ENCODE measurements around the gene GRXCR2.
"Not testable (repeated sequence)": the region's sequence is repeated elsewhere in the genome, so short reads cannot be mapped to it uniquely, and the experiment has no call there.

The GRXCR2 gene

DNA sequence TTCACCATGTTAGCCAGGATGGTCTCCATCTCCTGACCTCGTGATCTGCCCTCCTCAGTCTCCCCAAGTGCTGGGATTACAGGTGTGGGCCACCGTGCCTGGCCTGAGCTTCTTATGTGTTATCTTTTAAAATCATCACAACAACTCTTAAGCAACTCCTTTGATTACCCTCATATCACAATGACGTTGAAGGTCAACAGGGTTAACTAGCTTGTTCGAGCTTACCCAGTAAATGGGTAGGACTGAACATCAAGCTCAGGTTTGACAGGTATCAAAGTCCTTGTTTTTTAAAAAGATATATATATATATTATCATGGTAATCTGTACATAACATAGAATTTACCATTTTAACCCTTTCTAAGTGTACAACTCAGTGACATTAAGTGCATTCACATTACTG lies 3.1 kb downstream of the GRXCR2 start:
- no peaks in the 10 kb centered on the region for H3K36me3 ChIP-seq (ENCODE audit: control insufficient read depth, insufficient read depth, low read length)

DNA sequence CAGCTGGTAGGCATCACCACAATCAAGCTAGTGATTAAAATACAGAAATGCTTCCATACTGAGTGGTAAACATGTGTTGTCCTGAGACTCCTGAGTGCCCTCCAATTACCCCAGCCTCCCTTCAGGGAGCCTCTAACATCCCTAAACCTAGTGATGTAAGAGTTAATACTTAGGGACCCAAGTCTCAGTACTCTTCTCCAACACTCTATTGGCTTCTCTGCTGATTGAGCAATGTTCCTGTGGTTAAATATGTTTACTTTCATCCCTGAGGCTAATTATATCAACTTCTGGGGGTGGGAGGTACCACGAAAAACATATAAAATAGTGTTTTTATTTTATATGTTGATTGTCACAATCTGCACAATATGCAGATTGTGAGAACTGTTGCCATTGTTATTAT lies 5.0 kb downstream of the GRXCR2 start:
- H3K27me3 ChIP-seq (ENCODE audit: control insufficient read depth, insufficient read depth, low read length): no peaks in the 10 kb centered on the region

More for the DNA sequence above, 3.1 kb downstream of the GRXCR2 start:
- Histone ChIP-seq H3K27me3 (ENCODE audit: control insufficient read depth, insufficient read depth, low read length) (no peaks in the 10 kb centered on the region), H3K27ac (ENCODE audit: low read depth, low read length) (no peak overlapping the region), H3K4me1 (ENCODE audit: control insufficient read depth, insufficient read depth, low read length) (no peaks in the 10 kb centered on the region), H3K9ac (ENCODE audit: low read length) (no peak overlapping the region), H3K4me3 (ENCODE audit: low read length) (no peak overlapping the region)

DNA sequence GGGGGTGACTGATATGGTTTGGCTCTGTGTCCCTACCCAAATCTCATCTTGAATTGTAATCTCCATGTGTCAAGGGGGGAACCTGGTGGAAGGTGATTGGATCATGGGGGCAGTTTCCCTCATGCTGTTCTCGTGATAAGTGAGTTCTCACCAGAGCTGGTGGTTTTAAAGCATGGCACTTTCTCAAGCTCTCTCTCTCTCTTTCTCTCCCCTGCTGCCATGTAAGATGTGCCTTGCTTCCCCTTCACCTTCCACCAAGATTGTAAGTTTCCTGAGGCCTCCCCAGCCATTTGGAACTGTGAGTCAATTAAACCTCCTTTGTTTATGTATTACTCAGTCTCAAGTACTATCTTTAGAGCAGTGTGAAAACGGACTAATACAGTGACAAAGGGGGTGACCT lies 8.4 kb downstream of the GRXCR2 start:
- H3K36me3 ChIP-seq (ENCODE audit: control insufficient read depth, insufficient read depth, low read length); H3K4me3 ChIP-seq (ENCODE audit: low read length); H3K9ac ChIP-seq (ENCODE audit: low read length); H3K4me1 ChIP-seq (ENCODE audit: control insufficient read depth, insufficient read depth, low read length); H3K27ac ChIP-seq (ENCODE audit: low read depth, low read length); H3K27me3 ChIP-seq (ENCODE audit: control insufficient read depth, insufficient read depth, low read length): not testable (repeated sequence)

More for the DNA sequence above, 5.0 kb downstream of the GRXCR2 start:
- Histone ChIP-seq H3K27ac (ENCODE audit: low read depth, low read length) (no peak overlapping the region), H3K4me1 (ENCODE audit: control insufficient read depth, insufficient read depth, low read length) (no peaks in the 10 kb centered on the region), H3K4me3 (ENCODE audit: low read length) (no peak overlapping the region), H3K36me3 (ENCODE audit: control insufficient read depth, insufficient read depth, low read length) (no peaks in the 10 kb centered on the region), H3K9ac (ENCODE audit: low read length) (no peak overlapping the region)

DNA sequence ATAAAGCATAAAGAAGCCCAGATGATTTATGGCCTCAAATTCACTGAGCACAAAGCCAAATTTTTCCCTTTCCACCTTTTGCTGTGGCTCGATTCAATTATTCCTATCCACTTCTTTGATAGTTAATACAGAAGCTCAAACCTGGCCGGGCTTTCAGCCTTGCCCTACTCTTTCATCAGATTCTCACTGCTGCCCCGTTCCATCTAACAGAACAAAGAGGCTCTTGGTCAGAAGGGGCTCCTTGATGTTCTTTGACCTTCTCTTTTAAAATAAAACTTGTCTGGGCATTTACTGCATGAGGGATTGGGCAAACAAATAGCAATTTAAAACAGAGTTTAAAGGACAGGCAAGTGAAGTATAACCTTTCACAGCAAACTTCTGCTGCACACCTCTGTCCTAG lies 9.8 kb downstream of the GRXCR2 start:
- H3K4me1 ChIP-seq (ENCODE audit: control insufficient read depth, insufficient read depth, low read length): no peaks in the 10 kb centered on the region

DNA sequence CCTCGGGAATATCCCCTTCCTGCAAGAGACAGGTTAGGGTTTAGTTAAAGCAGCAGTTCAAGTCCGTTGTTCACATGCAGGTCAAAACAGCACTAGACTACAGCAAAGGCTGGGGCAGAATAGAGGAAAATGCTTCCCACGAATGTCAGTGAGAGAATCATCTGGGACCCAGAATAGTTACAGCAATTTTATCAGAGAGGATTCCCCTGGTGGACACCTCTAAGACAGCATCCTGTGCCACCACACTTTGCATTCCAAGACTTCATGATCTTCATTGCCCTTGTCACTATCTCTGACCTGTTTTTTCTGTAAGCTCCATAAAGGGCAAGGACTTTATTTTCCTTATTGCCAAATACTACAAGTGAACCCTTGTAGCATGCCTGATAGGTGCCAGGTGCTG lies 12.9 kb downstream of the GRXCR2 start:
- no peaks in the 10 kb centered on the region for H3K27me3 ChIP-seq (ENCODE audit: control insufficient read depth, insufficient read depth, low read length)
- no peak overlapping the region for H3K27ac ChIP-seq (ENCODE audit: low read depth, low read length)
- no peaks in the 10 kb centered on the region for H3K36me3 ChIP-seq (ENCODE audit: control insufficient read depth, insufficient read depth, low read length)

More for the DNA sequence above, 9.8 kb downstream of the GRXCR2 start:
- Histone ChIP-seq H3K9ac (ENCODE audit: low read length) (no peak overlapping the region), H3K27ac (ENCODE audit: low read depth, low read length) (no peak overlapping the region), H3K36me3 (ENCODE audit: control insufficient read depth, insufficient read depth, low read length) (no peaks in the 10 kb centered on the region), H3K4me3 (ENCODE audit: low read length) (no peak overlapping the region), H3K27me3 (ENCODE audit: control insufficient read depth, insufficient read depth, low read length) (no peaks in the 10 kb centered on the region)

DNA sequence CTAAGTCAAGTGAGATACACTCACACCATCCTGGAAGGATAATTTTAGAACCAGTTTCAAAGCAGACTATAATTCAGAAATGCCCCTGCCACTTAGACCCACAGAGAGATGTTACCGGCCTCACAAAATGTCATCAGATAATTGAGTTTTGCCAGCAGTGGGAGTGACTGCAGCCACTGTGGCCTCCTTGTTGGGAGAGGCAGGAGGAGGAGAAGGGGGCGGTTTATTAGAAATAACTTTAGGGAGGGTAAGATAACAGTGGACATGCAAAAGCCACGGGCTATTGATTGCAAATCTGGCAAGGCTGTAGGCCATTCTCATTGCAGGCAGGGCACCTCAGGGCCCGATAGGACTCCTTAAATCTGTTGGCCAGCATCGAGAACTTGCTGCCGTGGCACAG lies 13.4 kb downstream of the GRXCR2 start:
- H3K27me3 ChIP-seq (ENCODE audit: control insufficient read depth, insufficient read depth, low read length): no peaks in the 10 kb centered on the region
- no peak overlapping the region for H3K27ac ChIP-seq (ENCODE audit: low read depth, low read length)

More for the DNA sequence above, 12.9 kb downstream of the GRXCR2 start:
- Histone ChIP-seq H3K4me3 (ENCODE audit: low read length) (no peak overlapping the region), H3K4me1 (ENCODE audit: control insufficient read depth, insufficient read depth, low read length) (no peaks in the 10 kb centered on the region), H3K9ac (ENCODE audit: low read length) (no peak overlapping the region)

DNA sequence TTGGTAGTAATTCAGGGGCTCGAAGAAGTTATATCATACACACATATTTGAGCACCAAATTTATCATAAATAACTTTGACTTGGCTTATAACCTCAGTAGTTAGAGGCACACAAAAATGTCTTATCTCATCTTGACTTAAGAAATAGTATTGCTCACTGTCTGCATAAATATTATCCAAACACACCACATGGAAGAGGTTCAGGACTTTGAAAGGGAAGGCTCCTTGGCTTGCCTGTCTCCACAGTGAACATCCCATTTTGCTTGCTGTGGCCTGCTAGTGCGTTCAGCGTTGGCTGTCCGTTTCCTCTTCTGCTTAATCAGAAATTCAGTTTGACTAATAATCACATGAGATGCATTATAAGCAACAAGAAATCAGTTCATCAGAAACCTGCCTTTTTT lies 13.9 kb downstream of the GRXCR2 start:
- Histone ChIP-seq H3K4me1 (ENCODE audit: control insufficient read depth, insufficient read depth, low read length) (no peaks in the 10 kb centered on the region), H3K36me3 (ENCODE audit: control insufficient read depth, insufficient read depth, low read length) (no peaks in the 10 kb centered on the region), H3K27ac (ENCODE audit: low read depth, low read length) (no peak overlapping the region), H3K27me3 (ENCODE audit: control insufficient read depth, insufficient read depth, low read length) (no peaks in the 10 kb centered on the region), H3K4me3 (ENCODE audit: low read length) (no peak overlapping the region), H3K9ac (ENCODE audit: low read length) (no peak overlapping the region)

More for the DNA sequence above, 13.4 kb downstream of the GRXCR2 start:
- Histone ChIP-seq H3K9ac (ENCODE audit: low read length) (no peak overlapping the region), H3K4me3 (ENCODE audit: low read length) (no peak overlapping the region), H3K4me1 (ENCODE audit: control insufficient read depth, insufficient read depth, low read length) (no peaks in the 10 kb centered on the region), H3K36me3 (ENCODE audit: control insufficient read depth, insufficient read depth, low read length) (no peaks in the 10 kb centered on the region)

DNA sequence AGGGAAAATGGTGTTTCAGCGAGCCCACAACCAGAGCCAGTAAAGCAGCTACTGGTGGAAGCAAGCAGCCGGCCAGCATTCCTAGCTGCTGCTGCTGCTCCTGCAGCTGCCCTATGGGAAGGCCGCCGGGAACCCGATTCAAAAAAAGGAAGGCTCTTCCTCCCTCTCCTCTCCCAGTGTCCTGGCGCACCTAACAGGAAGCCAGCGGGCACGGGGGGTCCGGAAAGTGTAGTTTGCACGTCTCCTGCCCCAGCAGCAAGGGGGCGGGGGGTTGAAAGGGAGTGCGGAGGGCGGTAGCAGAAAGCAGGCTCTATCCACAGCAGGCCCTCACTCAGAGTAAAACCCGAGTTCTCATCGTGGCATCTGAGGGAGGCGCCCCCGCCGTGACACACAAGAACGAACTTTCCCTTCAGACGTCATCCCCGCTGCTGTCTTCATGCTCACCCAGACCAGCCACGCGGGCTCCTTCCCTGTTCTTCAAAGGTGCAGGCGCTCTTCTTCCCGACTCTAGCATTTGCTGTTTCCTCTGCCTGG lies 16.5 kb downstream of the GRXCR2 start:
- Histone ChIP-seq H3K4me3 (ENCODE audit: low read length) (peak overlapping the region; percentile 61), H3K27ac (ENCODE audit: low read depth, low read length) (peak overlapping the region; percentile 57), H3K9ac (ENCODE audit: low read length) (no peak overlapping the region), H3K27me3 (ENCODE audit: control insufficient read depth, insufficient read depth, low read length) (no peaks in the 10 kb centered on the region), H3K4me1 (ENCODE audit: control insufficient read depth, insufficient read depth, low read length) (no peaks in the 10 kb centered on the region), H3K36me3 (ENCODE audit: control insufficient read depth, insufficient read depth, low read length) (no peaks in the 10 kb centered on the region)

DNA sequence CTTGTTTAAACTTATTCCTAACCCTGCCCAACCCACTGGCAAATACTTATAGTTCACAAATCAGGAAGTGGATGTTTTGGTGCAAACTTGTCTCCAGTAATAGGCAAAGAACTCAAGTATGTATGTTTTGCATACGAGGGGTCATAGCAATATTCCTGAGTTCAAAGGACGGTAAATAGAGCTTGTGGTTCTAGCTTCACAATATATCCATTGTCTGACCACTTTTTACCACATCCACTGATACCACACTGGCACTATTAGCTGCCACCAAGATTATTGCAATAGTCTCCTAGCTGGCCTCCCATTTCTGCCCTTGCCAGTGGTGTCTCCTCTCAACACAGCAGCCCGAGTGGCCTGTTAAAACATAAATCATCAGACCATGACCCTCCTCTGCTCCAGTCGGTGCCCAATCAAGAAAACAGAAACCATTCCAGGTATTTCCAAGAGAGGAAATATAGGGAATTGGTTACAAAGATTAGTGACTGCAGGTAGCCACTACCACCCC lies 17.0 kb downstream of the GRXCR2 start:
- no peaks in the 10 kb centered on the region for H3K27me3 ChIP-seq (ENCODE audit: control insufficient read depth, insufficient read depth, low read length)
- no peaks in the 10 kb centered on the region for H3K36me3 ChIP-seq (ENCODE audit: control insufficient read depth, insufficient read depth, low read length)
- no peak overlapping the region for H3K9ac ChIP-seq (ENCODE audit: low read length)
- H3K4me1 ChIP-seq (ENCODE audit: control insufficient read depth, insufficient read depth, low read length): no peaks in the 10 kb centered on the region
- H3K27ac ChIP-seq (ENCODE audit: low read depth, low read length): peak overlapping the region; percentile 57
- H3K4me3 ChIP-seq (ENCODE audit: low read length): peak overlapping the region; percentile 61

DNA sequence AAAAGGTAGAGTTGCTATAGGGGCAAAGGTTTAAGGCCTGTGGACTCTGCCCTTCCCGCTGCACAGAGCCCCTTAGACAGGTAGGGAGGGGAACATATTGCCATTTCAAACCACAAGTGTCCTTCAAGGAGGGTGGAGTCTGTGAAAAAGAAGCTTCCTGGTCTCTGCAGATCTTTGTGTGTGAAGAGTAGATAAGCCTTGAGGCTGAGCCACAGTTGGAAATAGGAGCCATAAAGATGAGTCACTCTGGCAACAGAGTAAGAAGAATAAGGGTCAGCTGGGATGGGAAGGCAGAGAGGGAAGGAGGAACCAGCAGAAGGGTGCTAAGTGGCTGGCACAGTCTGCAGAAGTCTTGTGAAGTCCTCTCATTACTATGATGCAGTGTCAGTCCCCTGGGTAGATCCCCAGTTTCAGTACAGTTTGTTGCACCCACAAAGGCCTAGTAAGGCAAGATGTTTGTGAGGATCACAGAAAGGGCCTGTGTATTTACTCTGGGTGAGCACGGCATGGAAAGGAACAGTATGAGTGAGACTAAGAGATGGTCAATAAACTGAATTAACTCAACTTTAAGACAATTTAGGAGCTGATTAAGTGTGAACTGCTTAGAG lies 18.1 kb downstream of the GRXCR2 start:
- H3K27ac ChIP-seq (ENCODE audit: low read depth, low read length): no peak overlapping the region

DNA sequence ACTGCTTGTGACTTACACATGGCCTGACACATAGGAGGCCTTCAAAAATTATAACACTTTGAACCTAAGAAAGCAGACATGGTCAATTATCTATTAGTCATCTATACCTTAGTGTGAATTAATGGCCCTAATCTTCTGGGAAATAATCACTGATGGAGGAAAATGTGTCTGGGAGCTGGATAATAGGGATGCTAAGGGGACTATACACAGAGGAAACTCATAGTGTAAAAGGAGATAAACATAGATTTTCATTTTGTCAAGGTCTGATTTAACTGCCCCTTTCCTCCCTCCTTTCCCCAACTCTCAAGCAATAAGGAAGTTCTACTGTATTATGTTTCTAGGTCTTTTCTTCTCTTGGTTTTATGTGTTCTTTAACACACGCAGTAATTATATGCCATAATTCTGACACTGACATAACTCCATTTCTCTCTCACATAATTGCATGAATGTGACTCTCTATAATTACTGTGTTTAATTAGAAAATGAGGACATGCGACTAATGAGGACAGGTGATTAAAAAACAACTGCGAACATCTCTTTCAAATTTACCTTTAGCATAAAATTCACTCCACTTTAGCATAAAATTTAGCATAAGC lies 18.9 kb downstream of the GRXCR2 start:
- no peak overlapping the region for H3K4me3 ChIP-seq (ENCODE audit: low read length)
- no peaks in the 10 kb centered on the region for H3K36me3 ChIP-seq (ENCODE audit: control insufficient read depth, insufficient read depth, low read length)
- H3K27me3 ChIP-seq (ENCODE audit: control insufficient read depth, insufficient read depth, low read length): no peaks in the 10 kb centered on the region
- H3K4me1 ChIP-seq (ENCODE audit: control insufficient read depth, insufficient read depth, low read length): no peaks in the 10 kb centered on the region
- H3K27ac ChIP-seq (ENCODE audit: low read depth, low read length): no peak overlapping the region
- no peak overlapping the region for H3K9ac ChIP-seq (ENCODE audit: low read length)

More for the DNA sequence above, 18.1 kb downstream of the GRXCR2 start:
- Histone ChIP-seq H3K9ac (ENCODE audit: low read length) (no peak overlapping the region), H3K4me3 (ENCODE audit: low read length) (no peak overlapping the region), H3K36me3 (ENCODE audit: control insufficient read depth, insufficient read depth, low read length) (no peaks in the 10 kb centered on the region), H3K4me1 (ENCODE audit: control insufficient read depth, insufficient read depth, low read length) (no peaks in the 10 kb centered on the region), H3K27me3 (ENCODE audit: control insufficient read depth, insufficient read depth, low read length) (no peaks in the 10 kb centered on the region)

DNA sequence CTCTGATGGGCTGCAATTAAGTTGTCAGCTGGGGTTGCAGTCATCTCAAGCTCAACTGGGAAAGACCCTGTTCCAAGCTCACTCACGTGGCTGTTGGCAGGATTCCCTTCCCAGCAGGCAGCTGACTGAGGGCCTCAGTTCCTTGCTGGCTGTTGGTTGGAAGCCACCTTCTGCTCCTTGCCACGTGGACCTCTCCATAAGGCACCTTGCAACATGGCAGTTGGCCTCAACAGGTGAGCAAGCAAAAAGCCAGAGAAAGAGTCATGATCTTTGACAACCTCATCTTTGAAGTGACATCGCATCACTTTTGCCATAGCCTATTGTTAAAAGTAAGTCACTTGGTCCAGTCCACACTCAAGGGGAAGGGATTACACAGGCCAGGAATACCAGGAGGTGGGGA lies 19.8 kb downstream of the GRXCR2 start:
- Histone ChIP-seq H3K4me3 (ENCODE audit: low read length) (no peak overlapping the region), H3K27me3 (ENCODE audit: control insufficient read depth, insufficient read depth, low read length) (no peaks in the 10 kb centered on the region), H3K36me3 (ENCODE audit: control insufficient read depth, insufficient read depth, low read length) (no peaks in the 10 kb centered on the region), H3K9ac (ENCODE audit: low read length) (no peak overlapping the region), H3K4me1 (ENCODE audit: control insufficient read depth, insufficient read depth, low read length) (no peaks in the 10 kb centered on the region), H3K27ac (ENCODE audit: low read depth, low read length) (no peak overlapping the region)

DNA sequence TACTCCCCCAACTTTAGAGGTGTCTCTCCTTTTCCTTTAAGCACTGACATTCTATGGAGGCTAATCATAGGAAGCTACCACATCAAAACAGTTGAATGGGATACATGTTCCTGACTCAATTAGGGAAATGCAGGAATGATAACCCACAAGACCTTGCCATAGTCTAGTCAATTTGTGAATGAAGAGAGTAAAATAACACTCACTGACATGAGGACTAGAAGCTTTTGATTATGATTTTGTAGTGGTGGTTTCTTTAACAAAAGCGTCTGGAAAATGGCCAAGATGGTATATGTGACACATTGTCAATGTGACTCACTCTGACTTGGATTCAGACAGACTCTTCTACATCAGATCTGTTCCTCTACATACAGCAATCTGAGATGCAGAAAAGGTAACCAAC lies 24.0 kb downstream of the GRXCR2 start:
- H3K36me3 ChIP-seq (ENCODE audit: control insufficient read depth, insufficient read depth, low read length): no peaks in the 10 kb centered on the region
- H3K27me3 ChIP-seq (ENCODE audit: control insufficient read depth, insufficient read depth, low read length): no peaks in the 10 kb centered on the region
- no peak overlapping the region for H3K9ac ChIP-seq (ENCODE audit: low read length)
- H3K4me3 ChIP-seq (ENCODE audit: low read length): no peak overlapping the region
- H3K27ac ChIP-seq (ENCODE audit: low read depth, low read length): no peak overlapping the region
- H3K4me1 ChIP-seq (ENCODE audit: control insufficient read depth, insufficient read depth, low read length): no peaks in the 10 kb centered on the region

All from rectal smooth muscle tissue (tissue), 1 donor.